ENCODE measurements around the gene RRM1.

DNA sequence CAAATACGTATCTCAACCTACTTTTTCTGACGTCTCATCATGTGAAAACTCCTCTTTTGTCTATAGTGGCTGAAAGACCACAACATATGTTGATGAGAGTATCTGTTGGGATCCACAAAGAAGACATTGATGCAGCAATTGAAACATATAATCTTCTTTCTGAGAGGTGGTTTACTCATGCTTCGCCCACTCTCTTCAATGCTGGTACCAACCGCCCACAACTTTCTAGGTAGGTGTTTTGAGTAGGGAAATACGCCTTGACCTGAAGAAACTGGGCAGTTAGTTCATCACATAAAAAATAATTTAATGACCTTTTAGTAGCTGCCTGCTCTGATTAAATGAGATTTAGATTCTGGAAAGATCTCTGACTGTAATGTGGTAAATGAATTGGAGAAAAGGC is 17.2 kb downstream of the RRM1 start:
- TF ChIP-seq, protein P1, sequence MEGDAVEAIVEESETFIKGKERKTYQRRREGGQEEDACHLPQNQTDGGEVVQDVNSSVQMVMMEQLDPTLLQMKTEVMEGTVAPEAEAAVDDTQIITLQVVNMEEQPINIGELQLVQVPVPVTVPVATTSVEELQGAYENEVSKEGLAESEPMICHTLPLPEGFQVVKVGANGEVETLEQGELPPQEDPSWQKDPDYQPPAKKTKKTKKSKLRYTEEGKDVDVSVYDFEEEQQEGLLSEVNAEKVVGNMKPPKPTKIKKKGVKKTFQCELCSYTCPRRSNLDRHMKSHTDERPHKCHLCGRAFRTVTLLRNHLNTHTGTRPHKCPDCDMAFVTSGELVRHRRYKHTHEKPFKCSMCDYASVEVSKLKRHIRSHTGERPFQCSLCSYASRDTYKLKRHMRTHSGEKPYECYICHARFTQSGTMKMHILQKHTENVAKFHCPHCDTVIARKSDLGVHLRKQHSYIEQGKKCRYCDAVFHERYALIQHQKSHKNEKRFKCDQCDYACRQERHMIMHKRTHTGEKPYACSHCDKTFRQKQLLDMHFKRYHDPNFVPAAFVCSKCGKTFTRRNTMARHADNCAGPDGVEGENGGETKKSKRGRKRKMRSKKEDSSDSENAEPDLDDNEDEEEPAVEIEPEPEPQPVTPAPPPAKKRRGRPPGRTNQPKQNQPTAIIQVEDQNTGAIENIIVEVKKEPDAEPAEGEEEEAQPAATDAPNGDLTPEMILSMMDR (conservative IDR thresholded peaks at IDR 0.05; ENCODE audit: low read depth, low read length): no peak
- TF ChIP-seq EZH2 (IDR thresholded peaks at IDR 0.05; ENCODE audit: borderline replicate concordance, low read depth, low read length, poor library complexity, severe bottlenecking): no peak

All from A673 (cell line).